Measurements from ENCODE around the gene IFITM10.

Gene IFITM10

DNA sequence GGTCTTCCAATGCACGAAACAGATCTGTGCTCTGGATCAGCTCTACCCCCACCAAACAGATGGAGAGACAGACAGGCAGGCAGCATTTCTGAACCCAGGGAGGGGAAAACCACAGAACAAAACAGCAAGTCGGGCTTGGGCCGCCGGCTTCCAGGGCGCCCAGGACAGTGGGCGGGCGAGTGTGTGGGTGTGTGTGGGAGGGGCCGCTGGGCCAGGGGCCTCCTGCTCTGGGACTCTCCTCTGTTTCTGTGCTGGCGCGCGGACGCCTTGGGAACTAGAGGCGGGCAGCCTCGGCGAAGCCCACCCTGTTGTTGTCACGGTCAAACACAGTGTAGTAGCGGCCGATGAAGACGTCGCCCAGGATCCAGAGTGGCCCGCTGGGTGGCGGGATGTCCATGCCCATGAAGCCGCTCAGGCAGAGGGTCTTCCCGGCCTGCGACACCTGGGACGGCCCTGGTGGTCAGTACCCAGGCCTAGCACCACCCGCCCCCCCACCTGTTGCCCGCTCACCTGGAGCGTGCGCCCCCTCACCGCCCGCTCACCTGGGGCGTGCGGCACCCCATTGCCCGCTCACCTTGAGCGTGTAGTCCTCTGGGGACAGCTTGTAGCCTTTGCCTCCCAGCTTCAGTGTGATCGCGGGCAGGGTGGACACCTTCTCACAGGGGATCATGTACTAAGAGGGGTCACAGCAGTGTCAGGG lies 3.0 kb upstream of the IFITM10 start:
- no peak for DNase-seq

DNA sequence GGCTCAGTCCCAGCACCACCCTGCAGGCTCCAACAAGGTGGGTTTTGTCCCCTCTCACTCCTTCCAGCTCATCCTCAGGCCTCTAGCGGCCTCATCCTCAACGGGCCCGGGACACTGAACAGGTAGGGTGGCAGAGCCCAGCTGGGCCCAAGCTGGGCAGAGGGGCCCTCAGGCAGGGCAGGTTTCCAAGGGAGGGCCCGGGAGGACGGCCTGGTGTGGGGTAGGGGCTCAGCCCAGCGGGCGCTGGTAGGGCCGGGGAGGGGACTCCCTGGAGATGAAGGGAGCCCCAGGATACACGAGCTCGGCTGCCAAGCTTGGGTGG lies 2.5 kb upstream of the IFITM10 start:
- DNase-seq: no peak

- no peak for DNase-seq
Measured at GRCh38 chr11:1751999-1752906, 1.9 kb upstream of the IFITM10 start.

GRCh38 chr11:1751531-1751921 lies 1.1 kb upstream of the IFITM10 start:
- no peak for DNase-seq

GRCh38 chr11:1750840-1751530 lies 590 bp upstream of the IFITM10 start:
- DNase-seq: peak in 1 of 58 donors; percentile 30

DNA sequence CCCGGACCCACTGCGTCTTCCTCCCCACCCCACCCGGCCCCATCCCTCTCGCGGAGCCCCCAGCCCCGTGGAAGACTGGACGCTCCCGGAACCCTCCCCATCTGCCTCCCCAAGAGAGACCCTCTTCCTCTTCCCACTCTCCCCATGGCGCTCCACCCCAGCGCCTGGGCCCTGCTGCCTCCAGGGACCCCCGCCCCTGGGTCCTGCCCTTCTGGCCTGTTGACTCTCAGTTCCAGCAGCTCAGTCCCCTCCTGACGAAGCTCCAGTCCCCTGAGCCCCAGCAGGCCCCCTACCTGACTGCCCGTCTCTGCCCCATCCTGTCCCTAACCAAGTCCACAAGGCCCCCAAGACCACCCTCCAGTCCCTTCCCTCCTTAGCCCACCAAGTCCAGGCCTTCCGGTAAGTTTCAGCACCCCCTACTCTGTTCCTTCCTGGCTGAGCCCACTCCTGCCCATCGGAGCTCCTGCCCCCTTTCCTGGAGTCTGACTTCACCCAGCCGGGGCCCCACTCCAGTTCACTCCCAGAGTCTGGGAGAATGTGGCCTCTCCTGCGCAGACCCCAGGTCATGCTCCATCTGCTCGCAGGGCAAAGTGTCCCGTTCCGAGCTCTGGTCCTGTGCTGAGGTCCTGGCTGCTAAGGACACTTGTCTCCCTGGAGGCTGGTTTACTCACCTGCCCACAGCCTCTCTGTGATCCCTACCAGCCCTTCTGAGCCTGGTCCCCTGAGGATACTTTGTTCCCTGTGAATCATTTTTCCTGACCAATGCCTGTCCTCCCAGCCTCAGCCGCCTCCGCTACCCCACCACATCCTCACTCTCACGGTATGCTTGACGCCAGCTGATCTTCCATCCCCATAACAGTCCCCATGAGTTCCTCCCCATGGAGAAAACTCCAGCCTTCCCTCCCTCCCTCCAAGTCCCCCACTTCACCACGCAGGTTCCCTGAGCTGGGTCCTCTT lies 722 bp downstream of the IFITM10 start:
- DNase-seq: no peak

- DNase-seq: peak in 1 of 58 donors; percentile 31
Measured at GRCh38 chr11:1748636-1749394, 1.6 kb downstream of the IFITM10 start.

GRCh38 chr11:1747753-1748635 lies 2.4 kb downstream of the IFITM10 start:
- DNase-seq: peak in 33 of 58 donors; percentile 35 to 72 (median 58)

DNA sequence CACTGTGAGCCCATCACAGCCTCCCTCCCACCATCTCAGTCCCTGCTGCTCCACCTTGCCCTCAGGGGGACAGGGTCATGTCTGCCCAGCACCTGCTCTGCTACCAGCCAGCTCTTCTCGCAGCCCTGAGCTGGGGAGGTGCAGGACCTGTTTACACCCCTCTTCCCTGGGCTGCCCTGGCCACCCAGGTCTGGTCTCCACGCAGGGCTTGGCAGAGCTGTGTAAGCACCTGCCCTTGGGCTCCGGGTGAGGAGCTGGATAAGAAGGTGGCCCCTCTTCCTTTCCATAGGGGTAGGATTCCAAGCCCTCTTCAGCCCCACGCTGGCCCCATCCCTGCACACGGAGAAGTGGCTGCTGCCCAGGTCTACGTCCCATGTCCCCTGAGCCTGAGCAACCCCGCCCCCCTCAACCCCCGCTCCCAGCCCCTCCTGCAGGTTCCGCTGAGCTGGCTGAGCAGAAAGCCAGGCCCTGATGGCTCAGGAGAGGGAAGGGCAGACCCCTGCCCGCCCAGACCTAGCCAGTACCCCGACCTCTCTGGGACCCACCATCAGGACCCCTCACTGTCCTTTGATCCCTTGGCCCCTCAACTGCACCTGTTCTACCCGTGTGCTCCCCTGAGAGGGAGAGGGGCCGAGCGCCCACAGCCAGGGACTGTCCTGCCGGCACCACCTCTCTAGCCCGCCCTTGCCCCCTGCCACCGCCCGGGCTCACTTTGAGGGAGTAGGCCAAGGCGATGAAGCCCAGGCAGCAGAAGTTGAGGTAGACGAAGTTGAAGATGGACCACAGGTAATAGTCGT lies 3.2 kb downstream of the IFITM10 start:
- no peak for DNase-seq

DNA sequence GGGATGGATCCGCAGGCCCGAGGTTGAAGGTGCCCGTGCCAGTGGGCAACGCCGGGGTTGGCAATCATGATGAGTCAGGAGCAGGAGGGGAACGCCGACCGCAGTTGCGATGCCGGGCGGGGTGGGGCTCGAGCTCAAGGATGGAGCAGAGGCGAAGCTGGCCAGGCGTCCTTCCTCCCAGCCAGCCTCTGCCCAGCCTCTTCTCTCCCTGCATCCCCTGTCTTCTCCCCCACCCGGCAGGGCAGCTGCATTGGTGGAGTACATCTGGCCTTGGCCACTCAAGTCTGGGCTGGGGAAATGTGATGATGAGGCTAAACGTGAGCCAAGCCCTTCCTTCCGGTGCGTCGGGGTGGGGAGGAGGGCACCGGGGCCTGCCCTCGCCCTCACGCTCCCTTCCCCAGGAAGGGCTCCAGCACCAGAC lies 3.9 kb downstream of the IFITM10 start:
- DNase-seq: no peak

DNA sequence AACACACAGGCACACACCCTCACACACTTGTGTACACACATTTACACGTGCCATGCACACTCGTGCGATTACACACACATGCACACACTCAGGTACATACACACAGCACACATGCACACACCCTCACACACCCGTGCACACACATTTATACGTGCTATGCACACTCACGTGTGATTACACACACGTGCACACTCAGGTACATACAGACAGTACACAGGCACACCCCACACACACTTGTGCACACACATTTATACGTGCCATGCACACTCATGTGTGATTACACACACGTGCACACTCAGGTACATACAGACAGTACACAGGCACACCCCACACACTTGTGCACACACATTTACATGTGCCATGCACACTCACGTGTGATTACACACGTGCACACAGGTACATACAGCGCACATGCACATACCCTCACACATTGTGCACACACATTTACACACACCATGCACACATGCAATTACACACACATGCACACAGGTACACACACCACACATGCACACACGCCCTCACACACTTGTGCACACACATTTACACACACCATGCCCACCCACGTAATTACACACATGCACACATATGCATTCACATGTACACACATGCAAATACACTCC lies 4.6 kb downstream of the IFITM10 start:
- no peak for DNase-seq

GRCh38 chr11:1744891-1745700 lies 5.3 kb downstream of the IFITM10 start:
- DNase-seq: peak in 18 of 58 donors; percentile 25 to 62 (median 43)

GRCh38 chr11:1744137-1744886 lies 6.1 kb downstream of the IFITM10 start:
- peak in 19 of 58 donors; percentile 32 to 78 (median 58) for DNase-seq

GRCh38 chr11:1743585-1744136 lies 6.7 kb downstream of the IFITM10 start:
- DNase-seq: no peak

DNA sequence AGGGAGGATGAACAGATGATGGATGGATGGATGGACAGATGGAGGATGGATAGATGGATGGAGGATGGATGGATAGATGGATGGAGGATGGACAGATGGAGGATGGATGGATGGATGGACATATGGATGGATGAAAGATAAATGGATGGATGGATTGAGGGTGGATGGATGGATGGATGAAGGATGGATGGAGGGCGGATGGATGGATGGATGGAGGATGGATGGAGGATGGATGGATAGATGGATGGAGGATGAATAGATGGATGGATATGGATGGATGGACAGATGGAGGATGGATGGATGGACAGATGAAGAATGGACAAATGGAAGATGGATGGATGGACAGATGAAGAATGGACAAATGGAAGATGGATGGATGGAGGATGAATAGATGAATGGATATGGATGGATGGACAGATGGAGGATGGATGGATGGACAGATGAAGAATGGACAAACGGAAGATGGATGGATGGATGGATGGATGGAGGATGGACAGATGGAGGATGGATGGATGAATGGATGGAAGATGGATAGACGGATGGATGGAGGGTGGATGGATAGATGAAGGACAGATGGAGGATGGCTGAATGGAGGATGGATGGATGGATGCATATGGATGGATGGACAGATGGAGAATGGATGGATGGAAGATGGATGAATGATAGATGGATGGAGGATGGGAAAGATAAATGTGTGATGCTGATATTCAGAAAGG lies 7.4 kb downstream of the IFITM10 start:
- DNase-seq: no peak

Data from anterior cingulate cortex (tissue), 58 donors.